DND-41 (cell line): ENCODE measurements around the gene AGRN.

ENCODE experiments used
- CTCF ChIP-seq: IDR thresholded peaks from 2 replicates; pipeline ENCODE4 v1.5.1; 2012; ENCODE audit warnings: borderline replicate concordance, low read length, moderate library complexity, mild to moderate bottlenecking; ENCODE audit not compliant: poor library complexity, severe bottlenecking; ENCODE audit errors: extremely low read depth
- EZH2 ChIP-seq: IDR thresholded peaks from 3 replicates; pipeline ENCODE4 v1.6.1; 2012; ENCODE audit warnings: borderline replicate concordance, low read depth, mild to moderate bottlenecking, moderate library complexity, low read length, inconsistent platforms; ENCODE audit not compliant: severe bottlenecking

GRCh38 chr1:1039145-1039910, 19.4 kb downstream of the AGRN start:
- TF ChIP-seq CTCF, result no peak
- no peak for TF ChIP-seq EZH2
